HUDEP-2 (cell line): Measurements from ENCODE around the gene CD276.
A peak's percentile ranks its signal among the peaks of the same experiment; 100 is the strongest.
"Not testable (repeated sequence)": the region's sequence is repeated elsewhere in the genome, so short reads cannot be mapped to it uniquely, and the experiment has no call there.

Source experiments
- DNase-seq, 76 experiments: peaks; one replicate each; lab custom pipeline; 2025; ENCODE audit not compliant: unreplicated experiment in 76 of 76; lab: John Stamatoyannopoulos, UW

Gene CD276

GRCh38 chr15:73684581-73685455 is 635 bp downstream of the CD276 start:
- DNase-seq = no peak

- no peak for DNase-seq
Measured at GRCh38 chr15:73685981-73686380, 1.8 kb downstream of the CD276 start.

- DNase-seq = no peak
Measured at GRCh38 chr15:73686781-73687256, 2.6 kb downstream of the CD276 start.

- DNase-seq = no peak
Measured at GRCh38 chr15:73687351-73687750, 3.2 kb downstream of the CD276 start.

GRCh38 chr15:73688455-73688854 is 4.3 kb downstream of the CD276 start:
- DNase-seq = peak in 59 of 76 experiments; percentile 10 to 78 (median 35)

- DNase-seq = peak in 3 of 76 experiments; percentile 9 to 37 (median 10)
Measured at GRCh38 chr15:73691396-73691795, 7.2 kb downstream of the CD276 start.

GRCh38 chr15:73694419-73694818 is 10.2 kb downstream of the CD276 start:
- no peak for DNase-seq

GRCh38 chr15:73695773-73696640 is 11.8 kb downstream of the CD276 start:
- DNase-seq = no peak

GRCh38 chr15:73696641-73697001 is 12.4 kb downstream of the CD276 start:
- no peak for DNase-seq

- DNase-seq = no peak
Measured at GRCh38 chr15:73697033-73697467, 12.9 kb downstream of the CD276 start.

- no peak for DNase-seq
Measured at GRCh38 chr15:73699249-73700040, 15.3 kb downstream of the CD276 start.

GRCh38 chr15:73700041-73700842 is 16.1 kb downstream of the CD276 start:
- DNase-seq = peak in 56 of 76 experiments; percentile 2 to 73 (median 38)

GRCh38 chr15:73702311-73703239 is 18.4 kb downstream of the CD276 start:
- not testable (repeated sequence) for DNase-seq

GRCh38 chr15:73703601-73704000 is 19.4 kb downstream of the CD276 start:
- DNase-seq = not testable (repeated sequence)

GRCh38 chr15:73704142-73704868 is 20.1 kb downstream of the CD276 start:
- not testable (repeated sequence) for DNase-seq

- DNase-seq = peak in 49 of 76 experiments; percentile 5 to 62 (median 27)
Measured at GRCh38 chr15:73704869-73705645, 20.9 kb downstream of the CD276 start.

GRCh38 chr15:73708691-73709090 is 24.5 kb downstream of the CD276 start:
- DNase-seq = no peak
